Measurements from ENCODE around the gene AUTS2. TPM values are rescaled to one million over a fixed set of nuclear protein-coding genes. Genes with fewer than 3 reads are reported as not detected.

The AUTS2 gene
- polyA plus RNA-seq, 1 donor from 2014 or later = 97.3 TPM

DNA sequence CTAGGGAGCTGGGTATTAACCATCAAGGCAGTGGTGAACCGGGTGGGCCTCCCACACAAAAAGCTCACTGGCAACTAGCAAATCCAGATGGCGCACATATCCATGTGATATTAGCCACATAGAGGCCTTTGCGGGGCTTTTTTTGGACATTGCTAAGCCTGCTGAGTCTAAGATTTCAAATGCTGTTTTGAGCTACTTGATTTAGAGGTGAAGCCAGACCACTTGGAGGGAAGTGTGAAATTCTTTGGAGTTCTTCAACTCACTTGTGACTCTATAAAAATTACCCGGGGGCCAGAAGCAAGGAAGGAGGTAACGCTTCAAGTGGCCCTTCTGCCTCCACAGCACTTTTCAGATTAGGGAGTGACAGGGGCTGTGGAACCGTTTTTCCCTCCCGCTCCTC lies 913.9 kb downstream of the AUTS2 start:
- no peak overlapping the region for H3K27ac ChIP-seq (ENCODE audit: low read length)
- H4K20me1 ChIP-seq (ENCODE audit: insufficient read depth) = no peaks in the 10 kb centered on the region

GRCh38 chr7:70512761-70513160 lies 914.5 kb downstream of the AUTS2 start:
- H3K27me3 ChIP-seq (ENCODE audit: insufficient read depth, low read depth, low read length) = no peaks in the 10 kb centered on the region
- H3K4me3 ChIP-seq (ENCODE audit: low read length) = no peak overlapping the region
- H4K20me1 ChIP-seq (ENCODE audit: insufficient read depth) = no peaks in the 10 kb centered on the region
- no peaks in the 10 kb centered on the region for H3K9me3 ChIP-seq (ENCODE audit: low read length)
- no peak overlapping the region for H3K9ac ChIP-seq (ENCODE audit: low read length)
- H3K79me2 ChIP-seq (replicated peaks; ENCODE audit: insufficient read depth, low read length) = no peaks in the 10 kb centered on the region
- no peaks in the 10 kb centered on the region for H3K36me3 ChIP-seq (ENCODE audit: insufficient read depth, low read length)
- H3K27ac ChIP-seq (ENCODE audit: low read length) = no peak overlapping the region
- no peak overlapping the region for H2AFZ ChIP-seq (ENCODE audit: low read depth, low read length)
- no peaks in the 10 kb centered on the region for H3F3A ChIP-seq (ENCODE audit: insufficient read depth, low read length, poor library complexity, severe bottlenecking)
- H3K9me2 ChIP-seq (ENCODE audit: insufficient read depth, low read length) = no peaks in the 10 kb centered on the region
- no peak overlapping the region for H3K4me2 ChIP-seq (ENCODE audit: low read length)
- TF ChIP-seq EZH2 (IDR thresholded peaks at IDR 0.05; ENCODE audit: borderline replicate concordance, insufficient read depth, low read length, poor library complexity, severe bottlenecking) (no peak), RAD21 (conservative IDR thresholded peaks at IDR 0.05) (no peak), EP300 (conservative IDR thresholded peaks at IDR 0.05; ENCODE audit: poor library complexity, severe bottlenecking) (no peak), MXI1 (conservative IDR thresholded peaks at IDR 0.05; ENCODE audit: poor library complexity, severe bottlenecking) (no peak), CTCF (IDR thresholded peaks at IDR 0.05; ENCODE audit: poor library complexity, severe bottlenecking) (no peak), SMC3 (conservative IDR thresholded peaks at IDR 0.05; ENCODE audit: poor library complexity) (no peak), TAF1 (IDR thresholded peaks at IDR 0.05; ENCODE audit: low read depth) (no peak)

More for the DNA sequence above, 913.9 kb downstream of the AUTS2 start:
- Histone ChIP-seq H3K4me2 (ENCODE audit: low read length) (no peak overlapping the region), H3K9ac (ENCODE audit: low read length) (no peak overlapping the region), H3K9me2 (ENCODE audit: insufficient read depth, low read length) (no peaks in the 10 kb centered on the region), H3K36me3 (ENCODE audit: insufficient read depth, low read length) (no peaks in the 10 kb centered on the region), H3K9me3 (ENCODE audit: low read length) (no peaks in the 10 kb centered on the region), H3K79me2 (replicated peaks; ENCODE audit: insufficient read depth, low read length) (no peaks in the 10 kb centered on the region), H3F3A (ENCODE audit: insufficient read depth, low read length, poor library complexity, severe bottlenecking) (no peaks in the 10 kb centered on the region), H3K4me3 (ENCODE audit: low read length) (no peak overlapping the region), H2AFZ (ENCODE audit: low read depth, low read length) (no peak overlapping the region), H3K27me3 (ENCODE audit: insufficient read depth, low read depth, low read length) (no peaks in the 10 kb centered on the region)
- TF ChIP-seq POLR2AphosphoS5 (IDR thresholded peaks at IDR 0.05) (no peak), RAD21 (conservative IDR thresholded peaks at IDR 0.05) (no peak), TAF1 (IDR thresholded peaks at IDR 0.05; ENCODE audit: low read depth) (no peak), MXI1 (conservative IDR thresholded peaks at IDR 0.05; ENCODE audit: poor library complexity, severe bottlenecking) (no peak), REST (IDR thresholded peaks at IDR 0.05; ENCODE audit: borderline replicate concordance) (no peak), SMC3 (conservative IDR thresholded peaks at IDR 0.05; ENCODE audit: poor library complexity) (no peak), CTCF (IDR thresholded peaks at IDR 0.05; ENCODE audit: poor library complexity, severe bottlenecking) (no peak), EP300 (conservative IDR thresholded peaks at IDR 0.05; ENCODE audit: poor library complexity, severe bottlenecking) (no peak), EZH2 (IDR thresholded peaks at IDR 0.05; ENCODE audit: borderline replicate concordance, insufficient read depth, low read length, poor library complexity, severe bottlenecking) (no peak)
